ENCODE data around the gene ARSI. TPM values are rescaled to one million over a fixed set of nuclear protein-coding genes. Genes with fewer than 3 reads are reported as not detected.

ARSI gene
- total RNA-seq, 2 donors from 2014 or later: 2.4 to 2.7 TPM

DNA sequence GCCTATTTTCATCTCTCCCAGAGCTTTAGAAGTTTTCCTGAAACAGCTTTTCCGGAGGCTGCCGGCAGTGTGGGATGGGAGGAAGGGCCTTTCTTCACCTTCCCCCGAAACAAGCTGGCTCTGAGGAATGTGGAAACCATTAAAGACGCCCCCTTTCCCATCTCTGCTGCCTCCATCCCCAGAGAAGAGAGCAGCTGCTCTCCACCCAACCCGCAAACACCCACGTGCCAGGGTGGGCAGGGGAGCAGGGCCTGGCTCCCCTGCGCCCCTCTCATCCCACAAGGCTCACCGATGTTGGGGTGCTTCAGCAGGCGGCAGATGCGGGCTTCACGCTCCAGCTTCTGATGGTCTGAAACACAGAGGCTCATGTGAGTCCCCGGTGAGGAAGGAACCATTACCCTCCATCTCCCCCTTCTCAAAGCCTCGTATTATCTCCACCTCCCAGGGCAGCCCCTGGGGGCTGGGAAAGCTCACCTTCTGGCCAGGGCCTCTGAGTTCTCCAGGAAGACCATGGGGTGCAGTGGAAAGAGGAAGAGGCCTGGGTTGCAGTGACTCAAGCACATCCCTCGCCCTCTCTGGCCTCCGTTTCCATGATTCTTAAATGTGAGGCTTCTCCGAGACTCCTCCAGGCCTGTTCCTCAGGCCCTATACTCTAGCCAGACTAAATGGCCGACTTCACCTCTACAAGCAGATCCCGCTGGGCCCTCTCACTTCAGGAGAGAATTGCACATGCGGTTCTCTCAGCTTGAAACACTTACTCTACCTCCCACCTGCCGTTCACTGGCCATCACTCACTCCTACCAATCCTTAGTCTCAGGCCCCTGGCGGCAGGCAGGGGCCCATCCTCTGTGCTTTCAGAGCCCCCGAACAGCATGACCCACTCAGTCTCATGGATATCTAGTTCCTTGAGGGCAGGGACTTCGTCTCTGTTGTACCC, 37.8 kb downstream of the ARSI start:
- Mint-ChIP-seq H3K9me3 (no peaks in the 10 kb centered on the region), H3K27ac (no peak overlapping the region), H3K4me3 (no peak overlapping the region), H3K4me1 (peaks cover 6% of the 10 kb centered on the region), H3K27me3 (ENCODE audit: insufficient read depth) (peaks cover 6% of the 10 kb centered on the region), H3K36me3 (ENCODE audit: low read depth) (no peaks in the 10 kb centered on the region)
- 84 to 85% methylated on average over 12 to 23 of the region's 23 CpGs for WGBS, 2 experiments (ENCODE audit: insufficient coverage in 1 of 2, insufficient read length in 1 of 2)
- H3K4me3 ChIP-seq (ENCODE audit: low read length): no peak overlapping the region
- DNase-seq: no peak
- no peaks in the 10 kb centered on the region for H3K36me3 ChIP-seq (ENCODE audit: control insufficient read depth, insufficient read depth, low read length)
- no peaks in the 10 kb centered on the region for H3K9me3 ChIP-seq (ENCODE audit: control insufficient read depth, low read length)
- TF ChIP-seq CTCF (conservative IDR thresholded peaks at IDR 0.05): no peak
- H3K27me3 ChIP-seq (ENCODE audit: control insufficient read depth, insufficient read depth, low read length, poor library complexity, severe bottlenecking): no peaks in the 10 kb centered on the region
- no peak overlapping the region for H3K27ac ChIP-seq (ENCODE audit: low read depth, low read length)
- H3K9ac ChIP-seq (ENCODE audit: extremely low read depth, low read length, poor library complexity, severe bottlenecking): no peak overlapping the region
- H3K4me1 ChIP-seq (ENCODE audit: control insufficient read depth, insufficient read depth, low read length): peaks cover 2% of the 10 kb centered on the region

GRCh38 chr5:150263801-150264621, 38.7 kb downstream of the ARSI start:
- Mint-ChIP-seq H3K27me3 (ENCODE audit: insufficient read depth) (peaks cover 6% of the 10 kb centered on the region), H3K36me3 (ENCODE audit: low read depth) (no peaks in the 10 kb centered on the region), H3K4me3 (no peak overlapping the region), H3K27ac (no peak overlapping the region), H3K4me1 (peaks cover 5% of the 10 kb centered on the region), H3K9me3 (no peaks in the 10 kb centered on the region)
- Histone ChIP-seq H3K36me3 (ENCODE audit: control insufficient read depth, insufficient read depth, low read length) (no peaks in the 10 kb centered on the region), H3K4me1 (ENCODE audit: control insufficient read depth, insufficient read depth, low read length) (no peaks in the 10 kb centered on the region), H3K9me3 (ENCODE audit: control insufficient read depth, low read length) (no peaks in the 10 kb centered on the region), H3K27ac (ENCODE audit: low read depth, low read length) (no peak overlapping the region), H3K27me3 (ENCODE audit: control insufficient read depth, insufficient read depth, low read length, poor library complexity, severe bottlenecking) (no peaks in the 10 kb centered on the region), H3K9ac (ENCODE audit: extremely low read depth, low read length, poor library complexity, severe bottlenecking) (no peak overlapping the region), H3K4me3 (ENCODE audit: low read length) (no peak overlapping the region)
- TF ChIP-seq CTCF (conservative IDR thresholded peaks at IDR 0.05): no peak
- no peak for DNase-seq
- WGBS, 2 experiments (ENCODE audit: insufficient coverage in 1 of 2, insufficient read length in 1 of 2): 60 to 91% methylated on average over 2 to 11 of the region's 11 CpGs

DNA sequence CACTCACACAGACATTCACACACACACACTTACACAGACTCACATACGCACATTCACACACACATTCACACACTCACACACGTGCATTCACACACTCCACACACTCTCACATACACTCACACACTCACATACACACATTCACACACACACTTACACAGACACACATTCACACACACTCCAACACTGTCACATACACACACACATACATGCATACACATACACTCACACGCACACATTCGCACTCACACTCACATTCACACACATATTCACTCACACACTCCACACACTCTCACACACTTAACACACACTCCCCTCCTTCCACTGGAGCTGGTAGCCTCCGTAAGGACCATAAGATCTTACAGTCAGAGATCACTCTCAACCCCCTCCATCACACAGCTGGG, 39.3 kb downstream of the ARSI start:
- no peaks in the 10 kb centered on the region for H3K36me3 Mint-ChIP-seq (ENCODE audit: low read depth)
- H3K9ac ChIP-seq (ENCODE audit: extremely low read depth, low read length, poor library complexity, severe bottlenecking): no peak overlapping the region
- no peaks in the 10 kb centered on the region for H3K36me3 ChIP-seq (ENCODE audit: control insufficient read depth, insufficient read depth, low read length)
- TF ChIP-seq CTCF (conservative IDR thresholded peaks at IDR 0.05): no peak
- no peak overlapping the region for H3K27ac Mint-ChIP-seq
- H3K4me1 Mint-ChIP-seq: peaks cover 5% of the 10 kb centered on the region
- 89 to 100% methylated on average over 4 to 5 of the region's 5 CpGs for WGBS, 2 experiments (ENCODE audit: insufficient coverage in 1 of 2, insufficient read length in 1 of 2)
- no peak overlapping the region for H3K27ac ChIP-seq (ENCODE audit: low read depth, low read length)
- no peak for DNase-seq
- H3K27me3 ChIP-seq (ENCODE audit: control insufficient read depth, insufficient read depth, low read length, poor library complexity, severe bottlenecking): no peaks in the 10 kb centered on the region
- H3K9me3 Mint-ChIP-seq: no peaks in the 10 kb centered on the region
- H3K4me1 ChIP-seq (ENCODE audit: control insufficient read depth, insufficient read depth, low read length): no peaks in the 10 kb centered on the region
- no peak overlapping the region for H3K4me3 ChIP-seq (ENCODE audit: low read length)
- no peak overlapping the region for H3K4me3 Mint-ChIP-seq
- peaks cover 6% of the 10 kb centered on the region for H3K27me3 Mint-ChIP-seq (ENCODE audit: insufficient read depth)
- H3K9me3 ChIP-seq (ENCODE audit: control insufficient read depth, low read length): no peaks in the 10 kb centered on the region

Measured in endodermal cell (in vitro differentiated cells).